Breast epithelium (tissue), 4 donors: ENCODE results near the gene COMMD6. TPM values are rescaled to one million over a fixed set of nuclear protein-coding genes. Genes with fewer than 3 reads are reported as not detected.

ENCODE experiments used
- DNase-seq, 2 donors: peaks; one replicate each; pipeline ENCODE4 v3.0.0-alpha.2; 2019; ENCODE audit warnings: low spot score in 2 of 2
- H3K27ac ChIP-seq, 2 donors: fragments of 200-600 bp; sonication (generic) in 1 of 2; one replicate each; pipeline ENCODE4 v1.5.1; 2016 to 2019; ENCODE audit warnings: mild to moderate bottlenecking in 1 of 2
- H3K27me3 ChIP-seq, 2 donors: fragments of 200-600 bp; sonication (generic) in 1 of 2; one replicate each; pipeline versions ENCODE4 v1.5.1 to v1.6.0; 2017 to 2019; ENCODE audit warnings: control low read depth in 1 of 2, mild to moderate bottlenecking in 1 of 2
- H3K36me3 ChIP-seq: fragments of 200-600 bp; one replicate; pipeline ENCODE4 v1.5.1; 2019
- H3K4me1 ChIP-seq, 2 donors: fragments of 200-600 bp; sonication (generic); one replicate each; pipeline ENCODE4 v1.5.1; 2016 to 2019; ENCODE audit warnings: control low read depth in 1 of 2
- H3K4me3 ChIP-seq, 3 donors: fragments of 200-600 bp; sonication (generic); 1 replicate in 2 of 3; 2 replicates in 1 of 3; pipeline ENCODE4 v1.5.1; 2016 to 2019; ENCODE audit warnings: mild to moderate bottlenecking in 3 of 3, moderate library complexity in 2 of 3
- H3K9me3 ChIP-seq, 2 donors: fragments of 200-600 bp; sonication (generic) in 1 of 2; one replicate each; pipeline ENCODE4 v1.5.1; 2016 to 2019; ENCODE audit warnings: control low read depth in 1 of 2
- CTCF ChIP-seq, 3 donors: fragments of 450-650 bp; IDR thresholded peaks; one replicate each; pipeline ENCODE4 v1.5.1; 2016 to 2017; ENCODE audit warnings: antibody characterized with exemption in 3 of 3, mild to moderate bottlenecking in 3 of 3, moderate library complexity in 3 of 3
- POLR2A ChIP-seq: fragments of 450-650 bp; IDR thresholded peaks from one replicate; pipeline ENCODE4 v1.6.1; 2016; ENCODE audit warnings: antibody characterized with exemption, mild to moderate bottlenecking, moderate library complexity
- POLR2AphosphoS5 ChIP-seq, 3 donors: sonication (generic); formaldehyde crosslinking; IDR thresholded peaks; one replicate each; pipeline ENCODE4 v1.6.1; 2017; ENCODE audit warnings: antibody characterized with exemption in 3 of 3
- intact Hi-C: fragments of 100-400 bp; cut with DNase I; formaldehyde crosslinking; loops from one replicate; pipeline ENCODE4 v1.15.1; 2023; ENCODE audit warnings: low total_unique reads
- total RNA-seq, 3 donors: library from RNA; depleted of rRNA; stranded (reverse); fragments of >200 nt; gene quantifications; one replicate each; pipeline ENCODE4 v1.1.0, GENCODE V29; 2016

COMMD6 gene
- total RNA-seq, 3 donors from 2014 or later, result 43.6 to 93.2 (median 47.7) TPM

- H3K27me3 ChIP-seq, result no peaks in the 10 kb centered on the region
- H3K4me3 ChIP-seq, result no peak overlapping the region
- no peaks in the 10 kb centered on the region for H3K36me3 ChIP-seq
- intact Hi-C loops, result no loop called here
- no peak overlapping the region for H3K27ac ChIP-seq
- DNase-seq, result no peak
- H3K9me3 ChIP-seq, result no peaks in the 10 kb centered on the region
- TF ChIP-seq POLR2A (no peak), CTCF (IDR thresholded peaks at IDR 0.05) (no peak), POLR2AphosphoS5 (IDR thresholded peaks at IDR 0.05) (no peak)
- no peaks in the 10 kb centered on the region for H3K4me1 ChIP-seq
Observed at GRCh38 chr13:75511051-75511625, 26.5 kb downstream of the COMMD6 start.

GRCh38 chr13:75508002-75508548 is 29.6 kb downstream of the COMMD6 start:
- Histone ChIP-seq H3K27ac (no peak overlapping the region), H3K27me3 (no peaks in the 10 kb centered on the region), H3K4me1 (no peaks in the 10 kb centered on the region), H3K36me3 (no peaks in the 10 kb centered on the region), H3K9me3 (no peaks in the 10 kb centered on the region), H3K4me3 (no peak overlapping the region)
- no peak for DNase-seq
- intact Hi-C loops, result no loop called here
- TF ChIP-seq CTCF (IDR thresholded peaks at IDR 0.05) (no peak), POLR2A (no peak), POLR2AphosphoS5 (IDR thresholded peaks at IDR 0.05) (no peak)

GRCh38 chr13:75507027-75508001 is 30.3 kb downstream of the COMMD6 start:
- H3K27ac ChIP-seq, result no peak overlapping the region
- intact Hi-C loops, result no loop called here
- no peaks in the 10 kb centered on the region for H3K27me3 ChIP-seq
- DNase-seq, result no peak
- H3K4me3 ChIP-seq, result no peak overlapping the region
- no peaks in the 10 kb centered on the region for H3K4me1 ChIP-seq
- no peaks in the 10 kb centered on the region for H3K36me3 ChIP-seq
- no peaks in the 10 kb centered on the region for H3K9me3 ChIP-seq
- TF ChIP-seq POLR2AphosphoS5 (IDR thresholded peaks at IDR 0.05) (no peak), CTCF (IDR thresholded peaks at IDR 0.05) (no peak), POLR2A (no peak)

GRCh38 chr13:75506018-75506417 is 31.6 kb downstream of the COMMD6 start:
- Histone ChIP-seq H3K4me1 (no peaks in the 10 kb centered on the region), H3K36me3 (no peaks in the 10 kb centered on the region), H3K27me3 (no peaks in the 10 kb centered on the region), H3K9me3 (no peaks in the 10 kb centered on the region), H3K4me3 (no peak overlapping the region), H3K27ac (no peak overlapping the region)
- intact Hi-C loops, result no loop called here
- TF ChIP-seq POLR2AphosphoS5 (IDR thresholded peaks at IDR 0.05) (no peak), POLR2A (no peak), CTCF (IDR thresholded peaks at IDR 0.05) (no peak)
- no peak for DNase-seq

GRCh38 chr13:75505327-75505726 is 32.3 kb downstream of the COMMD6 start:
- H3K27me3 ChIP-seq, result no peaks in the 10 kb centered on the region
- TF ChIP-seq CTCF (IDR thresholded peaks at IDR 0.05), result no peak
- TF ChIP-seq POLR2A, result no peak
- TF ChIP-seq POLR2AphosphoS5 (IDR thresholded peaks at IDR 0.05), result no peak
- no peaks in the 10 kb centered on the region for H3K36me3 ChIP-seq
- DNase-seq, result no peak
- H3K4me1 ChIP-seq, result no peaks in the 10 kb centered on the region
- H3K27ac ChIP-seq, result no peak overlapping the region
- intact Hi-C loops, result no loop called here
- H3K4me3 ChIP-seq, result no peak overlapping the region
- no peaks in the 10 kb centered on the region for H3K9me3 ChIP-seq
